Caco-2 (cell line): ENCODE results near the gene ZKSCAN8. TPM values are rescaled to one million over a fixed set of nuclear protein-coding genes. Genes with fewer than 3 reads are reported as not detected.

Source experiments
- BruUV-seq: library from RNA; stranded (reverse); fragments of 400-500 nt; replicated peaks from 2 replicates; lab custom pipeline; 2021; lab: Mats Ljungman, UMichigan
- CTCF ChIA-PET: fragments of 300-600 bp; sonication (Branson Sonifier 250); formaldehyde crosslinking; loops from one replicate; lab custom pipeline; 2022; ENCODE audit warnings: antibody characterized with exemption; lab: Charles Lee
- POLR2A ChIA-PET: fragments of 300-600 bp; sonication (Branson Sonifier 250); formaldehyde crosslinking; loops from one replicate; lab custom pipeline; 2022; ENCODE audit warnings: antibody characterized with exemption; lab: Charles Lee
- DNase-seq, 2 experiments: peaks; one replicate each; pipeline versions ENCODE4 v3.0.0 to v3.0.0-alpha.2; 2020 to 2022
- H3K27me3 ChIP-seq: replicated peaks from 2 replicates; pipeline ENCODE4 v1.6.0; 2011; ENCODE audit warnings: low read length; ENCODE audit not compliant: control insufficient read depth, insufficient read depth
- H3K36me3 ChIP-seq: 2 replicates; pipeline ENCODE4 v1.5.1; 2011; ENCODE audit warnings: low read length; ENCODE audit not compliant: control insufficient read depth, insufficient read depth
- H3K4me1 ChIP-seq: fragments of 250-450 bp; sonication (Bioruptor Pico); 2 replicates; pipeline ENCODE4 v1.5.1; 2020; ENCODE audit warnings: mild to moderate bottlenecking
- H3K4me3 ChIP-seq: 2 replicates; pipeline ENCODE4 v1.5.1; 2011; ENCODE audit warnings: low read depth, mild to moderate bottlenecking, control low read depth, low read length
- H3K9me3 ChIP-seq: fragments of 250-450 bp; sonication (Bioruptor Pico); 2 replicates; pipeline ENCODE4 v1.5.1; 2020; ENCODE audit warnings: mild to moderate bottlenecking, moderate library complexity
- H3K27ac Mint-ChIP-seq: one replicate; pipeline ENCODE4 v1.8.0; 2022; ENCODE audit warnings: mixed read lengths; ENCODE audit not compliant: unreplicated experiment
- H3K27me3 Mint-ChIP-seq: one replicate; pipeline ENCODE4 v1.8.0; 2022; ENCODE audit warnings: mixed read lengths; ENCODE audit not compliant: insufficient read depth, unreplicated experiment
- H3K36me3 Mint-ChIP-seq: one replicate; pipeline ENCODE4 v1.8.0; 2022; ENCODE audit warnings: mild to moderate bottlenecking, mixed read lengths; ENCODE audit not compliant: insufficient read depth, unreplicated experiment
- H3K4me1 Mint-ChIP-seq: one replicate; pipeline ENCODE4 v1.8.0; 2022; ENCODE audit warnings: low read depth, mixed read lengths; ENCODE audit not compliant: unreplicated experiment
- H3K4me3 Mint-ChIP-seq: one replicate; pipeline ENCODE4 v1.8.0; 2022; ENCODE audit warnings: mild to moderate bottlenecking, moderate library complexity, mixed read lengths; ENCODE audit not compliant: unreplicated experiment
- H3K9me3 Mint-ChIP-seq: one replicate; pipeline ENCODE4 v1.8.0; 2022; ENCODE audit warnings: mixed read lengths; ENCODE audit not compliant: unreplicated experiment
- intact Hi-C: fragments of 100-400 bp; cut with micrococcal nuclease; formaldehyde crosslinking; loops from one replicate; pipeline ENCODE4 v1.10.0; 2022; ENCODE audit not compliant: unreplicated experiment
- total RNA-seq: library from RNA; stranded (reverse); gene quantifications from 2 replicates; pipeline ENCODE4 v1.2.3, GENCODE V29; 2022
- TF ChIP-seq, protein P1 (sequence below), 2 experiments: fragments of 200-600 bp in 1 of 2; IDR thresholded peaks; 1 replicate in 1 of 2; 2 replicates in 1 of 2; pipeline versions ENCODE4 v1.5.1 to v1.8.0; 2011 to 2022; ENCODE audit warnings: antibody characterized with exemption in 1 of 2, control low read depth in 1 of 2, inconsistent platforms in 1 of 2, low read depth in 1 of 2, low read length in 1 of 2, mild to moderate bottlenecking in 1 of 2, moderate library complexity in 1 of 2; ENCODE audit not compliant: insufficient read depth in 1 of 2, severe bottlenecking in 1 of 2, unreplicated experiment in 1 of 2

ZKSCAN8 gene
- total RNA-seq, 1 experiment from 2014 or later = 17.0 TPM

DNA sequence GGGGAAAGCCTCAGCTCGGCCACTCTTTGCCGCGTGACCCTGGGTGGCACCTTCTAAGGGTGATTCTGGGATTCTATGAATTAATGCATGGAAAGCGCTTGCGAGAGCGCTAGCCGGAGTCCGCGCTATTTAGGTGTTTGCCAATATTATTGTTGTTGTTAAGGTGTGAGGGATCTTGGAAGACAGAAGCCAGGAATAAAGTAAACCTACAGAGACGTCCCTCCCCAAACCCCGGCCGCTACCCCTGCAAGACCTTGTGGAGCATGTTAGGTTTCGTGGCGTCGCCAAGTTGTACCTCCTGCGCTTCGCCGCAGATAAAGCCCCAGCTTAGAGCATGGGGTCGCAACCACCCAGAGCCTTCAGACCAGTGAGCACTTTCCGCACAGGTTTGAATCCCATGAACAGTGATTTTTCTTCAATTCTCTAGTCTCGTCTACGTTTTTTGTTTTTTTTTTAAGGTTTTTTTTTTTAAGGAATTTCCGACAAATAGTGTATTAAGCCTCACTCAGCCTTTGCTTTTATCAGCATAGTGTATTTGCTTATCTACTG, 66.5 kb downstream of the ZKSCAN8 start:
- Mint-ChIP-seq H3K4me3 (no peak overlapping the region), H3K27ac (no peak overlapping the region), H3K27me3 (peaks cover 14% of the 10 kb centered on the region), H3K4me1 (peaks cover 12% of the 10 kb centered on the region), H3K36me3 (peaks cover 11% of the 10 kb centered on the region), H3K9me3 (no peaks in the 10 kb centered on the region)
- Histone ChIP-seq H3K27me3 (no peaks in the 10 kb centered on the region), H3K9me3 (no peaks in the 10 kb centered on the region), H3K36me3 (no peaks in the 10 kb centered on the region), H3K4me1 (no peaks in the 10 kb centered on the region), H3K4me3 (no peak overlapping the region)
- TF ChIP-seq, protein P1, sequence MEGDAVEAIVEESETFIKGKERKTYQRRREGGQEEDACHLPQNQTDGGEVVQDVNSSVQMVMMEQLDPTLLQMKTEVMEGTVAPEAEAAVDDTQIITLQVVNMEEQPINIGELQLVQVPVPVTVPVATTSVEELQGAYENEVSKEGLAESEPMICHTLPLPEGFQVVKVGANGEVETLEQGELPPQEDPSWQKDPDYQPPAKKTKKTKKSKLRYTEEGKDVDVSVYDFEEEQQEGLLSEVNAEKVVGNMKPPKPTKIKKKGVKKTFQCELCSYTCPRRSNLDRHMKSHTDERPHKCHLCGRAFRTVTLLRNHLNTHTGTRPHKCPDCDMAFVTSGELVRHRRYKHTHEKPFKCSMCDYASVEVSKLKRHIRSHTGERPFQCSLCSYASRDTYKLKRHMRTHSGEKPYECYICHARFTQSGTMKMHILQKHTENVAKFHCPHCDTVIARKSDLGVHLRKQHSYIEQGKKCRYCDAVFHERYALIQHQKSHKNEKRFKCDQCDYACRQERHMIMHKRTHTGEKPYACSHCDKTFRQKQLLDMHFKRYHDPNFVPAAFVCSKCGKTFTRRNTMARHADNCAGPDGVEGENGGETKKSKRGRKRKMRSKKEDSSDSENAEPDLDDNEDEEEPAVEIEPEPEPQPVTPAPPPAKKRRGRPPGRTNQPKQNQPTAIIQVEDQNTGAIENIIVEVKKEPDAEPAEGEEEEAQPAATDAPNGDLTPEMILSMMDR (IDR thresholded peaks at IDR 0.05; ENCODE audit: insufficient read depth in 1 of 2, low read depth in 1 of 2, low read length in 1 of 2, severe bottlenecking in 1 of 2, unreplicated experiment in 1 of 2) = no peak
- BruUV-seq = no TSS peak
- intact Hi-C loops = no loop called here
- no peak for DNase-seq
- POLR2A ChIA-PET = no interaction called here
- CTCF ChIA-PET = no interaction called here

Other genes with a start within 250 kb of the ZKSCAN8 start
- not detected in 2 replicates for gene OR2B2, start 229.5 kb upstream of the ZKSCAN8 start, total RNA-seq
- not detected in 2 replicates for gene OR2B6, start 184.6 kb upstream of the ZKSCAN8 start, total RNA-seq
- gene ZNF165, start 61.3 kb upstream of the ZKSCAN8 start, total RNA-seq = 9.2 and 11.0 TPM in 2 replicates
- 5.8 and 6.7 TPM in 2 replicates for gene ZSCAN16, start 17.3 kb upstream of the ZKSCAN8 start, total RNA-seq
- 13.7 and 13.9 TPM in 2 replicates for gene ZSCAN9, start 83.4 kb downstream of the ZKSCAN8 start, total RNA-seq
- 5.0 and 5.5 TPM in 2 replicates for gene ZKSCAN4, start 110.4 kb downstream of the ZKSCAN8 start, total RNA-seq
- gene NKAPL, start 117.4 kb downstream of the ZKSCAN8 start, total RNA-seq = not detected in 2 replicates
- gene ZSCAN26, start 125.3 kb downstream of the ZKSCAN8 start, total RNA-seq = 7.2 and 7.8 TPM in 2 replicates
- 3.6 and 3.8 TPM in 2 replicates for gene PGBD1, start 139.7 kb downstream of the ZKSCAN8 start, total RNA-seq
- 1.7 and 3.4 TPM in 2 replicates for gene ZSCAN31, start 194.3 kb downstream of the ZKSCAN8 start, total RNA-seq
- gene ZKSCAN3, start 208.1 kb downstream of the ZKSCAN8 start, total RNA-seq = 3.7 and 4.3 TPM in 2 replicates